ENCODE measurements around the gene MMP17.

MMP17 gene

GRCh38 chr12:131850856-131851559 is 22.8 kb downstream of the MMP17 start:
- DNase-seq = no peak

DNA sequence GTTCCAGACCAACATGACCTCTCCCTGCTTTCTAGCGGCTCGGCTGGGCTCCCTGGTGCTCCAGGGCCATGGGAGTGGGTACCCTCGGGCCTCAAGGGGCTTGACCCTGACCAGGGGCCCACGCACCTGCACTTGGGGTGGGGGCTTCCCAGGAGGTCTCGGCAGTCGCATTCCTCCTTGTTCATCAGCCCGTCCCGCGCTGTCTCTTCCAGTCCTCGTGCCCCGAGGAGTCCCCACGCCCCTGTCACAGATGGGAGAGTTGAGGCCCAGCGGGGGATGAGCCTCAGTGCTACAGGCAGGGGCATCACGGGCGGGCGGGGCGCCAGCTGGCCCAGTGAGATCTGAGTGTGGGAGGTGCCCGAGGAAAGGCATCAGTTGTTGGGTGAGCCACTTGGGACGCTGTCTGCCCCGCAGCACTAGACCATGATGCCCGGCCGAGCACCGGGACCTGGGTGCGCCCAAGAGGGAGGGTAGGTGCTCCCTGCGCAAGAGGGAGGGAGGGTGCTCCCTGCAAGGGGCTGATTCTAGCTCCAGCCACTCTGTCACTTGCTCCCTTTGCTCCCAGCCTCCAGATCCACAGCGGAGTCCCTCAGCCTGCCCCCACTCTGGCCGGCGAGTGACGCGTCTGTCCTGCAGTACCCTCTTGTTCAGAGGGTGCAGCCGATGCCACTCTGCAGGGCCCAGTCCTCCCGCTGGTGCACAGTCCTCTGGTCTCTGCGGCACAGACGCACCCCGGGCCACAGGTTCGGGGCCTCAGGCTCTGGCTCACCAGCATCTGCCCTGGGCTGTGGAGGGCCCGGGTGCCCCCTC is 23.8 kb downstream of the MMP17 start:
- no peak for DNase-seq

GRCh38 chr12:131852551-131853299 is 24.5 kb downstream of the MMP17 start:
- DNase-seq = no peak

- no peak for DNase-seq
Measured at GRCh38 chr12:131853832-131854797, 25.9 kb downstream of the MMP17 start.

- DNase-seq = no peak
Measured at GRCh38 chr12:131854861-131855476, 26.8 kb downstream of the MMP17 start.

DNA sequence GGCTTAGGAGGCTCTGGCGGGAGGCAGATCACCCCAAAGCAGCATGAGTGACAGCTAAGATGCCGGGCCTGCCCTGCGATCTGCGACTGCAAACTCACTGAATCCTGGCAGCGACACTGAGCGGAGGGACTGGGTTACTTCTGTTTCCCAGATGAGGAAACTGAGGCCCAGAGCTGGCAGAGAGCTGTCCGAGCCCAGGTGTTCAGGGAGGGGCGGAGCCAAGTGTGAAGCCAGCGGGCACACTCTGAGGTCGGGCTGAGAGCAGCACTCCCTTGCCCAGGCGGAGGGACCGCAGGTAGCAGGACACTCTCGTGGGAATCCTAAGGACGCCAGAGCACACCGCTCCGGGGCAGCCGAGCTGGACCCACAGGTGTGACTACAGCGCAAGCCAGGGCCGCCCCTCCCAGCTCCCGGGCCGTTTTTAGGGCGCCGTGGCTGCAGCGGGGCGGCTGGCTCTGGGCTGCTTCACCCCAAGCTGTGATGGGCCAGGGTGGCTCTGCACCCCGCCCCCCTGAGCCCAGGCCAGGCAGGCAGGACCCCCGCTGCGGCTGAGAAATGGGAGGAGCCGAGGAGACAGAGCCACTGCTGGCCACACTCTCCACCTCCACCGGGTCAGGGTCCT is 27.4 kb downstream of the MMP17 start:
- DNase-seq = no peak

- no peak for DNase-seq
Measured at GRCh38 chr12:131856366-131857097, 28.3 kb downstream of the MMP17 start.

GRCh38 chr12:131857908-131858850 is 30.0 kb downstream of the MMP17 start:
- no peak for DNase-seq

DNA sequence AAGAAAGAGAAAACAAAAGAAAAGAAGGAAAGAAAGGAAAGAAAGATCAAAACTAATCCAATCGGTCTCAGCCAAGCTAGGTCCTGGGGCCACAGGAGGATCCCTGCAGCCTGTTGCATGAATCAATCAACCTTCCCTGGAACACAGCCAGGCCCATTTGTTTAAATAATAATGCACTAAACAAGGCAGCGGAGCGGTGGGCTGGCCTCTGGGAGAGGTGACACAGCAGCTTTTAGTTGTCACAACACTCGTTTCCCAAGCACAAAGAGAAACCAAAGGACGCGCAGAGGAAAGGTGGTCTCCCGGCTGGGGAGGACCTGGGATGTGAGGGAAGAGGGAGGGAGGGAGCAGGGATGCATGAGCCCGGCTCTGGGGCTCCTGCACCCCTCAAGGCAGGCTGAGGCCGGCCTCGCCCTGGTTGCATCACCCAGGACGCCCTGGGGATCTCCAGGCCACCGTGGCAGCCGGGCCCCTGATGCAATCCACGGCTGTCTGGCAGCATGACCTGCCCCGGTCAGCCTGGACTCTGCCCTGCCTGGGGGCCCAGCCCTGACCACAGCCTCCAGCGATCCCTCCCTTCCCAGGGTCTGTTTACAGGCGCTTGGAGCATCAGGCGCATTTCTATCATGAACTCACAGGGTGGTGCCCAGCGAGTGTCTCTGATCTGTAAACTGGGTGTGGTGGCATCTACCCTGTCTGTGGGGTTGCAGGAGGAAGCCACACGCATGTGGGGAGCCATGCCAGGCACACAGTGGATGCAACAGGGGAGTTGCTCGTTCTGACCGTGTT is 32.5 kb downstream of the MMP17 start:
- no peak for DNase-seq

- DNase-seq = no peak
Measured at GRCh38 chr12:131861261-131862083, 33.3 kb downstream of the MMP17 start.

- no peak for DNase-seq
Measured at GRCh38 chr12:131862084-131862441, 33.9 kb downstream of the MMP17 start.

GRCh38 chr12:131862600-131862993 is 34.4 kb downstream of the MMP17 start:
- no peak for DNase-seq

DNA sequence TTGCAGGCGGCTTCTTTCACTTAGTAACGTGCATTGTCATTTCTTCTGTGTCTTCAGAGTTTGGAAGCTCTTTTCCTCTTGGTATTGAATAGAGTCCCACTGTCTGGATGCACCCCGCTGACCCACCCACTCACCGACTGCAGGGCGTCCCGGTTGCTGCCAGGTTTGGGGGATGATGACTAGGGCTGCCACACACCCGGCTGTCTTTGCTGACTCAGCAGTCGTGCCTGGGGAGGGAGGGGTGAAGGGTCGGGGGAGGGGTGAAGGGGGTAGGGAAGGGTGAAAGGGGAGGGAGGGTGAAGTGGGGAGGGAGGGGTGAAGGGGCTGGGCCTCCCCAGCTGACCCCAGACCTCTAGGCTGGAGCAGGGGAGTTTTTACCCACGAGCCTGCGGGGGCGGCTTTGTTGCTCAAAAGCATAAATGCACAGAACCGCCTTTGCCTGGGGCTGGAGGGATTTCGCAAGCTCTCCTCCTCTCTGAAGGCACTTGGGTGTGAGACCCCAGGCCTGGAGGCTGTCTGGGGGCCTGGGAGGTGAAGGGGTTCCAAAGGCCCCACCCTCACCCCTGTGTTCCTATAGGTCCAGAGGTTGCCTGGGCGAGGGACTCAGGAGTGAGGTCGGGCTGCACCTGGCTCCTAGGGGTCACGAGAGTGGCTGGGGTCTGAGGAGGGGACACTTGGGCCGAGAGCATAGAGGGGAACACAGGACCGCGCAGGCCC is 35.0 kb downstream of the MMP17 start:
- DNase-seq = no peak

DNA sequence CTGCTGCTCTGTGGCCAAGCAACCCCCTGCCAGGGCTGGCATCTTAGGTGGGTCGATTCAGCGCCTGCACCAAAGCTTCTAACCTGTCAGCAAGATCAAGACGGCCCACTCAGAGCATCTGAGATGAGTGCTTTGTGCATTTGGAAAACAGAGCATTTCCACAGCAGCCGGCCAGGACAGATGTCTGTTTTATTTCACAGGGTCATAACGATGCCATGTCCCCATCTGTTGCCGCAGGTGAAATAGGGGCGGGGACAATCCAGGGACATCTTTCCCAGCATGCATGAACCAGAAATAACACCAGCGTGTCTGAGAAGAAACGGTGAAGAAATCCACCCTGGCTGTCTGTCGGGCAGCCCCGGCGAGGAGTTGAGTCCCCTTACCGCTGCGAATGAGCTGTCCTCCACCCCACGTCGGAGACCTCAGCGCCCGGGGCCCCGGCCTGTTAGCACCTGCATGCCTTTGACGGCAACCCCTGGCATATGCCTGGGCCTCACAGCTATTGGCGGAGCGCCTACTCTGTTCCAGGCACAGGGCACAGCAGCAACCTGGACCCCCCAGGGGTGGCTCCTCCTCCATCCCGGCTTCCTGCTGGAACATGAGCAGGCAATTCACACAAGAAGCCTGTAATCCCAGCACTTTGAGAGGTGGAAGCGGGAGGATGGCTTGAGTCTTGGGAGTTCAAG is 35.7 kb downstream of the MMP17 start:
- DNase-seq = no peak

DNA sequence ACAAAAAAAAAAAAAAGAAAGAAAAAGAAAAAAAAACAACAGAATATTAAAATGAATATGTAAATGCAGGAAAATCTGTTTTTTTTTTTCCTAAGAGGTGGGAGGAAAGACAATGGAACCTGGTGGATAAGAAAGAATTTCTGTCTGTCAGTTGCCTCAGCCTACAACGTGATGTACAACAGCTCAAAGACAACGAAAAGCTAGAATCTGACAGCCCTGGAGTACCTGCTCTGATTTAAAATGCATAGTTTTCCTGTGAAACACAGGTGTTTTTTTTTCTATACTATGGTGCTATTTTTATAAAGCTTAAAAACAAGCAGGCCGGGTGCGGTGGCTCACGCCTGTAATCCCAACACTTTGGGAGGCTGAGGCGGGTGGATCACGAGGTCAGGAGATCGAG is 36.3 kb downstream of the MMP17 start:
- no peak for DNase-seq

- DNase-seq = no peak
Measured at GRCh38 chr12:131865180-131865875, 37.1 kb downstream of the MMP17 start.

All from activated CD4-positive, CD25-positive, alpha-beta regulatory T cell treated with anti-CD3 and anti-CD28 coated beads, Interleukin-2, amount 50 U/mL, for 72 hours (primary cell).